ENCODE measurements around the gene LSM11. TPM values are rescaled to one million over a fixed set of nuclear protein-coding genes. Genes with fewer than 3 reads are reported as not detected.
"Not testable (repeated sequence)": the region's sequence is repeated elsewhere in the genome, so short reads cannot be mapped to it uniquely, and the experiment has no call there.

Gene LSM11
- total RNA-seq: 1.5 TPM
- long read RNA-seq: 0 reads

DNA sequence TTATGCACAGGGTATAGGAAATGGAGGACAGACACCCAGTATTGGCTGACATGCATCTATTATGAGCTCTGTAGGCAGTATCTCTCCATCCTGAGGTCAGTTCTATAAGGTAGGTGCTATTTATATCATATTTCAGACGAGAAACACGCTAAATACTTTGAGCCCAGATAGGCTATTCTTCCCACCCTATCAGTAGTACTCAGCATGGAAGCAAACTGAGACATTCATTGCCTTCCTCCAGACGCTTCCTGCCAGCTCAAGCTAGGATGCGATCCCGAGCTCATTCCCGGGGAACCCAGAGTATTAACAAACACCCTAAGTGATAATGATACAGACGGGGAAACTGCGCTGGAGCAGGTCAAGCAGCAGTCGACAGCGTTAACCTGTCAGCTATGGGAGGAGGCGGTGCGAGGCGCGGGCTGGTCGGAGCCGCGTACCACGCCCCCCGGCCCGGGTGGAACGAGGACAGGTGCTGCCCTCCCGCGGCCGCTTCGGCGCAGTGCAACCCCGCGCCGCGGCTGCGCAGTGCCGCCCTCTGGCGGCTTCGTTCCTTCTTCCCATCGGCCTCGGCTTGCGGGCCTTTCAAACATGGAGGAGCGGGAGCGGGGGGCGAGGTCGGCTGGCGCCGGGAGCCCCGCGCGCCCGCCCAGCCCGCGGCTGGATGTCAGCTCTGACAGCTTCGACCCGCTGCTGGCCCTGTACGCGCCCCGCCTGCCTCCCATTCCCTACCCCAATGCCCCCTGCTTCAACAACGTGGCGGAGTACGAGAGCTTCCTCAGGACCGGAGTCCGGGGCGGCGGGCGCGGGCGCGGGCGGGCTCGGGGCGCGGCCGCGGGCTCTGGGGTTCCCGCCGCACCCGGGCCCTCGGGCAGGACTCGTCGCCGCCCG lies at the start of gene LSM11:
TSS of gene LSM11 (plus strand) at position 550 of the 888 bp plus-strand sequence. CDS start at position 589, 39 bp downstream.
- intact Hi-C loops (cut with DNase I): loop anchor here (1.0 kb wide), 1 partner anchor 415 kb away; no protein-coding TSS in a partner anchor

DNA sequence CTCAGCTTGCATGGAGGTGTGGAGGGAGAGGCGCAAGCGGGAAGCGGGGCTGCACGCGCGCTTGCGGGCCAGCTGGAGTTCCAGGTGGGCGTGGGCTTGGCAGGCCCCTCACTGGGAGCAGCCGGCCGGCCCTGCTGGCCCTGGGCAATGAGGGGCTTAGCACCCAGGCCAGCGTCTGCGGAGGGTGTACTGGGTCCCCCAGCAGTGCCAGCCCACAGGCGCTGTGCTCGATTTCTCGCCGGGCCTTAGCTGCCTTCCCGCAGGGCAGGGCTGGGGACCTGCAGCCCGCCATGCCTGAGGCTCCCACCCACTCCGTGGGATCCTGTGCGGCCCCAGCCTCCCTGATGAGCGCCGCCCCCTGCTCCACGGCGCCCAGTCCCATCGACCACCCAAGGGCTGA lies 49.7 kb upstream of the LSM11 start:
- ATAC-seq; DNase-seq (ENCODE audit: missing footprints); intact Hi-C loops (cut with DNase I): not testable (repeated sequence)

More for the DNA sequence above, at the start of gene LSM11:
- ATAC-seq (peak; percentile 98), DNase-seq (ENCODE audit: missing footprints) (peak; percentile 96)

- intact Hi-C loops (cut with DNase I); ATAC-seq; DNase-seq (ENCODE audit: missing footprints): not testable (repeated sequence)
Observed at GRCh38 chr5:157696154-157696553, 47.4 kb upstream of the LSM11 start.

- intact Hi-C loops (cut with DNase I); ATAC-seq; DNase-seq (ENCODE audit: missing footprints): not testable (repeated sequence)
Observed at GRCh38 chr5:157698674-157699073, 44.8 kb upstream of the LSM11 start.

- intact Hi-C loops (cut with DNase I): no loop called here
- DNase-seq (ENCODE audit: missing footprints) (no peak), ATAC-seq (no peak)
Observed at GRCh38 chr5:157703736-157704135, 39.8 kb upstream of the LSM11 start.

DNA sequence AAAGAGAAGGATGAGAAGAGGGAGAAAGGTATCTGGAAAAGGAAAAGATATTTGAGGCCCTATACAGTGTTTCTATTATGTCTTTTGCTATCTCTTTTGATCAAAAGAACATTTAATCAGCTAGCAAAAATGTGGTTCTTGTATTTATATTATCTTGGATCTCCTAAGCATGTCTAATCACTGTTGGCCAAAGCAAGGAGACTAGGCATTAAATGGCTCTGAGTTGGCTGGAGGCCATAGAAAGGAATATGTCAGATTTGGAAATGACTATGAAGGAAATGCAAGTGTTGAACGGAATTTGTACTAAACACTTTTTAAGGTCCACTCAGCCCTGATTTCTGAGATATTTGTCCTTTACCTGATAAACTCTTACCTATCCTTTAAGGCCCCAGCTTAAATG lies 34.6 kb upstream of the LSM11 start:
- ATAC-seq (no peak), DNase-seq (ENCODE audit: missing footprints) (no peak)
- intact Hi-C loops (cut with DNase I): no loop called here

GRCh38 chr5:157709346-157709745 lies 34.2 kb upstream of the LSM11 start:
- intact Hi-C loops (cut with DNase I): no loop called here
- no peak for ATAC-seq
- no peak for DNase-seq (ENCODE audit: missing footprints)

DNA sequence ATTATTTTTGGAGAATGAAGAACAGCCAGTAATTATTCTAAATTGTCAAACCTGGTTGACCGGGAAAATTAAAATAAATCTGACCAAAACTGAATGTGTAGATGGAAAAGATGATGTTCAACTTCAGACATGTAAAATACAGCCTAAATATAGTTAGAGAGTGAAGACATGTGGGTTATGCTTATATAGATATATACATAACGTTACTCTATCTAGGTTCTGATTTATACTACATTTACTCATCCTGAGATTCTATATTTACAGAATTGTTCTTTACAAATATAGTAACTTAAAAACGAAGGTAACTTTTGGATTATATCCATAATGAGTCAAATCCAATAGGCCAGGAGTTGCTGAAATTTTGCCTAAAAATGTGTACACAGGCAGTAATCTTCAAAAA lies 33.1 kb upstream of the LSM11 start:
- DNase-seq (ENCODE audit: missing footprints): no peak
- intact Hi-C loops (cut with DNase I): no loop called here
- ATAC-seq: no peak

DNA sequence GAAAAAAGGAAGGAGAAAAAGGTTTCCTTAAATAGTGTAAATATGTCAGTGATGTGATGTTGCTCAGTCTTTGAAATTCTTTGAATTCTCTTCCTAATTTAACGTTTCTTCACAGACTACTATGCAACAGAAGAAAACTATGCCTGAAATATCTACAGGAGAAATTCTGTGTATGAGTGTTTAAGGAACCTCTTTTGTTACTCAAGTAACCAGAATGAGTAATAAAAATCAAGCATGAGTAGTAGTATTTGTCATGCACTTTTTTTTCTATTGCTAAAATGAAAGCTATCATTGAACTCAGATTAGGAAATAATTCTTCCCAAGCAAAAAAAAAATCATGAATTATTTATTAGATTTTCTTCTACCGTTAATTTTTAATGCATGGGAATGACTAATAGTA lies 32.6 kb upstream of the LSM11 start:
- ATAC-seq (no peak), DNase-seq (ENCODE audit: missing footprints) (no peak)
- intact Hi-C loops (cut with DNase I): no loop called here

DNA sequence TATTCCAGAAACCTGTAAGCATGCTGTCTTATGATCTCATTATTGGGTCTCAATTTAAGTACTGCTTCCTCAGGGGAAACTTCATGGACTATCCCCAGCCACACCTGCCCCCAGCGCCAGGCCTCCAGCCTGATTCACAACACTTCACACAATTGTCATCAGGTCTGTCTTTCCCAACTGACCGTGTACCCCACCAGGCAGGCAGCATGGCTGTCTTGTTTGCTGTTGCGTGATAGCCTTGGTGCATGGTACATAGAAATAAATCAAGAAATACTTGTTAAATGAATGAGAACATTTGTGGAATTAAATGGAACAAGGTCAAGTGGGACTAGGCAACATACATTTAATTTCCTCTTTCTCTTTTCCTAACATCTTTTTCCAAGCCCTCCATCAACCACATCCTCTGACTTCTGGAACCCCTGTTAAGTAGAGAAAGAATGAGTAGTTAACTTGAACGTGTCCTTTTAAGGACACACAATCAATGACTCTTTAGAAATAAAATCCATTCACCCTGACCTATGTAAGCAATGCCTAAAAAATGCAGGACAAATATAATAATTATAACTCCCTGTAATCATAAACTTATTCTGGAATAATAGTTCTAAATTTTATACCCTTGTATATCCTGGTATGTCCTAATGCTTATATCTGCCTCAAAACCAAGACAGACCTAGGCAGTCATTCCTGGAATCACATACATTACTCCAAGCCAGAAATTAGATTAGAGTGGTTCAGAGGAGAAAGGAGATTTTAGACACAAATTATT lies 29.5 kb upstream of the LSM11 start:
- DNase-seq (ENCODE audit: missing footprints) (no peak), ATAC-seq (no peak)
- intact Hi-C loops (cut with DNase I): no loop called here

DNA sequence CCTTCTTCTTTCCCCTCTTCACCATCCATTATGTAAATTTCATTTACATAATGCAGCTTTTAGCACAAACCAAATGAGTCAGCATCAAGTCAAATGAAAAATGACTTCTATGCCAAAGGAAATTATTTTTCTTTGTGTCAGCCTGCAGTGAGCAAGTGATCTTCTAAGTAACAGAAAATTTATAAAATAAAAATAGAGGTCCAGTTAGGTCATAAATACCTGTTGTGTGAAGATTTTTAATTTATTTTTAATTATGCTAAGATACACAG lies 29.0 kb upstream of the LSM11 start:
- ATAC-seq (no peak), DNase-seq (ENCODE audit: missing footprints) (no peak)
- intact Hi-C loops (cut with DNase I): no loop called here

DNA sequence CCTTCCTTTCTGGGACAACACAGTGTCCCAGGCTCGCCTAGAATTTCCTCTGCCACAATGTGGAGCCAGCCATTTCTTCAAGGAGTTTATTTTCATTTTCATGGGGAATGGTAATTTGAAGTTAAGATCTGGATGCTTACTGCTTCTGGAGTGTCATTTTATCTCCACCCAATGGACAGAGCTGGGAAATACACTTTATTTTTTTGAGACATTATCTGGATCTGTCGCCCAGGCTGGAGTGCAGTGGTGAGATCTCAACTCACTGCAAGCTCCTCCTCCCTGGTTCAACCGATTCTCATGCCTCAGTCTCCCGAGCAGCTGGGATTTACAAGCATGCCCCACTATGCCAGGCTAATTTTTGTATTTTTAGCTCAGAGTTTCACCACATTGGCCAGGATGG lies 25.0 kb upstream of the LSM11 start:
- DNase-seq (ENCODE audit: missing footprints) (no peak), ATAC-seq (peak; percentile 89)
- intact Hi-C loops (cut with DNase I): loop anchor here (2.0 to 5.0 kb wide), 2 partner anchors 50 to 391 kb away; no protein-coding TSS in a partner anchor

- DNase-seq (ENCODE audit: missing footprints) (no peak), ATAC-seq (no peak)
- intact Hi-C loops (cut with DNase I): loop anchor here (2.0 to 5.0 kb wide), 2 partner anchors 50 to 392 kb away; no protein-coding TSS in a partner anchor
Observed at GRCh38 chr5:157719245-157719644, 24.3 kb upstream of the LSM11 start.

GRCh38 chr5:157721159-157721558 lies 22.4 kb upstream of the LSM11 start:
- intact Hi-C loops (cut with DNase I): no loop called here
- ATAC-seq: no peak

DNA sequence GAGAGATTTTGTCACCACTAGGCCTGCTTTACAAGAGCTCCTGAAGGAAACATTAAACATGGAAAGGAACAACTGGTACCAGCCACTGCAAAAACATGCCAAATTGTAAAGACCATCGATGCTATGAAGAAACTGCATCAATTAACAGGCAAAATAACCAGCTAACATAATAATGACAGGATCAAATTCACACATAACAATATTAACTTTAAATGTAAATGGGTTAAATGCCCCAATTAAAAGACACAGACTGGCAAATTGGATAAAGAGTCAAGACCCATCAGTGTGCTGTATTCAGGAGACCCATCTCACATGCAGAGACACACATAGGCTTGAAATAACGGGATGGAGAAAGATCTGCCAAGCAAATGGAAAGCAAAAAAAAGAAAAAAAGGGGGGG lies 20.6 kb upstream of the LSM11 start:
- ATAC-seq; DNase-seq (ENCODE audit: missing footprints); intact Hi-C loops (cut with DNase I): not testable (repeated sequence)

More at GRCh38 chr5:157721159-157721558, 22.4 kb upstream of the LSM11 start:
- DNase-seq (ENCODE audit: missing footprints): no peak

DNA sequence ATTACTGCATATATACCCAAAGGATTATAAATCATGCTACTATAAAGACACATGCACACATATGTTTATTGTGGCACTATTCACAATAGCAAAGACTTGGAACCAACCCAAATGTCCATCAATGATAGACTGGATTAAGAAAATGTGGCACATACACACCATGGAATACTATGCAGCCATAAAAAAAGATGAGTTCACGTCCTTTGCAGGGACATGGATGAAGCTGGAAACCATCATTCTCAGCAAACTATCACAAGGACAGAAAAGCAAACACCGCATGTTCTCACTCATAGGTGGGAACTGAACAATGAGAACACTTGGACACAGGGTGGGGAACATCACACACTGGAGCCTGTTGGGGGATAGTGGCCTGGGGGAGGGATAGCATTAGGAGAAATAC lies 16.9 kb upstream of the LSM11 start:
- DNase-seq (ENCODE audit: missing footprints); ATAC-seq; intact Hi-C loops (cut with DNase I): not testable (repeated sequence)

GRCh38 chr5:157727858-157728257 lies 15.7 kb upstream of the LSM11 start:
- intact Hi-C loops (cut with DNase I); ATAC-seq; DNase-seq (ENCODE audit: missing footprints): not testable (repeated sequence)

DNA sequence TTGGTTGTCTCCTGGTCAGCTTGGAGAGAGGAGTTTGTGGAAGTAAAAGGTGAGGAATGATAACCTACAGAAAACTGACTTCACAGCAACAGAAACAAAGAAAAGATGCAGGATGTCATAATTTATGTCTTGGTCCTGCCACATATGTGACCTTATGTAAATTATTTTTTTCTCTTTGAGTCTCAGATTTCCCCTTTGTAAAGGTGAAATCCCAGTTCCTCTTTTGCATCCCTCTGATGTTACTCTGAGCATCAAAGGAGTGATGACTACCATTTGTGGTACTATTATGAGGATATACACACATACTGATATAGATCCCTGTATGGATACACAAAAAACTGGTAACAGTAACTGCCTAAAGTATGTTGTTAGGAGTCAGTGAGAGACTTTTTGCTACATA lies 13.7 kb upstream of the LSM11 start:
- no peak for DNase-seq (ENCODE audit: missing footprints)
- no peak for ATAC-seq
- intact Hi-C loops (cut with DNase I): no loop called here

GRCh38 chr5:157730900-157731271 lies 12.6 kb upstream of the LSM11 start:
- ATAC-seq (no peak), DNase-seq (ENCODE audit: missing footprints) (no peak)
- intact Hi-C loops (cut with DNase I): no loop called here

All from Right ventricle myocardium inferior (tissue), 1 donor.